GM11168 (cell line): ENCODE data around the gene HSD17B11.
"Not testable (repeated sequence)": the region's sequence is repeated elsewhere in the genome, so short reads cannot be mapped to it uniquely, and the experiment has no call there.

Experiments
- in situ Hi-C: fragments of 300-500 bp; cut with MboI; formaldehyde crosslinking; loops from one replicate; pipeline ENCODE4 v1.12.0; 2022; ENCODE audit warnings: low sequenced_read_pairs; ENCODE audit not compliant: unreplicated experiment

Gene HSD17B11

DNA sequence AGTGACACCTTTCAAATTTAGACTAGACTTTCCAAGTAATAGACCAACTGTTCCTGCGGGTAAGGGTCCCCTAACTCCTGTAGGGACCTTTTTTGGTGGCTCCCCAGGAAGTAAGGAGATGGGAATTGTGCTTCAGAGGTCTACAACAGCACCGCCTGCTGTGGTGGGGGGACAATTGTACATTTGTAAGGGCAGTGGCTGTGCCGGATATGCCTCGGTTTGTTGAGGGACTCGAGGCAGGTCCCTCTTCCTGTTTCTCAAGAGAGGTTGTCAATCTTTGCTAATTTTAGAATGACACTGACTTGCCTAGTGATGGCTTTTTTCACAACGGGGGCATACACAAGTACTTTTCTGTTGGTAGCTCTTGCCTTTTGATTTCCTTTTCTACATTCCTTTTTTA lies 15.5 kb upstream of the HSD17B11 start:
- in situ Hi-C loops: no loop called here

GRCh38 chr4:87405211-87405820 lies 14.3 kb upstream of the HSD17B11 start:
- in situ Hi-C loops: no loop called here

DNA sequence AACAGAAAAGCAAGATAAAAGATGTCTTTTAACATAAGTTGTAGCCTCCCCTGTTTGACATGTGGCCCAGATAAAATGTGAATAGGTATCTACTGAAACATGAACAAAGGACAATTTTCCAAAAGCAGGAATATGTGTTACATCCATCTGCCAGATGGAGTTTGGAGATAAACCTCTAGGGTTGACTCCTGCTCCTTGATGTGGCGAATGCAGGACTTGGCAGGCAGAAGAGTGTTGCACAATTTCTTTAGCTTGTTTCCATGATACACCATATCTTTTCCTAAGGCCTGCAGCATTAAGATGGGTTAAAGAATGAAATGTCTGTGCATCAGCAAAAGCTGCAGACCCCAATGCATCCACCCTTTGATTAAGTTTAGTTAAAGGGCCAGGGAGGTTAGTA lies 12.7 kb upstream of the HSD17B11 start:
- in situ Hi-C loops: not testable (repeated sequence)

DNA sequence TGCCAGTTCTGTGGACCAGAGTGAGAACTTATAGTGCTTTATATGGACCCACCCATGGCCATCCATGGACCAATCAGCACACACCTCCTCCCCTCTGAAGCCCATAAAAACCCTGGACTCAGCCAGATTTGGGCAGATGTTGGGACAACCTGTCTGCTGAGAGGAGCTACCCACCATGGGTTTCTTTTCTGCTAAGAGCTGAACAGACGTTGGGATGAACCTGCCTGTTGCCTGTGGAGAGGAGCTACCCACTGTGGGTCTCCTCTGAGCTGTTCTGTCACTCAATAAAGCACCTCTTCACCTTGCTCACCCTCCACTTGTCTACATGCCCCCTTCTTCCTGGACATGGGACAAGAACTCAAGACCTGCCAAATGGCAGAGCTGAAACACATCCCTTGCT lies 9.0 kb upstream of the HSD17B11 start:
- in situ Hi-C loops: no loop called here

GRCh38 chr4:87399148-87399547 lies 8.2 kb upstream of the HSD17B11 start:
- in situ Hi-C loops: no loop called here

GRCh38 chr4:87395851-87396250 lies 4.9 kb upstream of the HSD17B11 start:
- in situ Hi-C loops: not testable (repeated sequence)

DNA sequence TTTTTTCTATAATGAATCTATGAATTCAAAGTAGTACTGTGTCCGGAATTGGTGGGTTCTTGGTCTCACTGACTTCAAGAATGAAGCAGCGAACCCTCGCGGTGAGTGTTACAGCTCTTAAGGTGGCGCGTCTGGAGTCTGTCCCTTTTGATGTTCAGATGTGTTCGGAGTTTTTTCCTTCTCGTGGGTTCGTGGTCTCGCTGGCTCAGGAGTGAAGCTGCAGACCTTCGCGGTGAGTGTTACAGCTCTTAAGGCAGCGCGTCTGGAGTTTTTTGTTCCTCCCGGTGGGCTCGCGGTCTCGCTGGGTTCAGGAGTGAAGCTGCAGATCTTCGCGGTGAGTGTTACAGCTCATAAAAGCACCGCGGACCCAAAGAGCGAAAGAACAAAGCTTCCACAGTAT lies 4.1 kb upstream of the HSD17B11 start:
- in situ Hi-C loops: not testable (repeated sequence)

DNA sequence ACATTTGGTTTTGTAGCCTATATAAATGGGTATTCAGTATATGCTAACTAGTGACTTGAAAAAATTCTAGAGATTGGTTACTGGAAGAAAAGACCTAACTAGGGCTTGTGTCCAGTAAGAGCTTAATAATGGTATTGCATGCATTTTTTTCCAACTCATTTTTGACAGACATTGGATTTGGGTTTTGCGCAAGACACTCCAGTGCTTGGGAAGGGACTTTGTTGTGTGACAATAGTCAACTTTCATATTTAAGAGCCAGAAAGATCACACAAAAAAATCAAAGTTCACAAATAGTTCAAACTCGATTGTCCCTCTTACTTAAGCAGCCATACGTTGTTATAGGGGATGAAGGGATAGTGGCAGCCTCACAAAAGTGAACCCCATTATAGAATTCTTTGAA lies 1.2 kb upstream of the HSD17B11 start:
- in situ Hi-C loops: no loop called here

GRCh38 chr4:87391576-87392054 lies 627 bp upstream of the HSD17B11 start:
- in situ Hi-C loops: no loop called here

- in situ Hi-C loops: no loop called here
Observed at GRCh38 chr4:87390551-87390890, 467 bp downstream of the HSD17B11 start.

DNA sequence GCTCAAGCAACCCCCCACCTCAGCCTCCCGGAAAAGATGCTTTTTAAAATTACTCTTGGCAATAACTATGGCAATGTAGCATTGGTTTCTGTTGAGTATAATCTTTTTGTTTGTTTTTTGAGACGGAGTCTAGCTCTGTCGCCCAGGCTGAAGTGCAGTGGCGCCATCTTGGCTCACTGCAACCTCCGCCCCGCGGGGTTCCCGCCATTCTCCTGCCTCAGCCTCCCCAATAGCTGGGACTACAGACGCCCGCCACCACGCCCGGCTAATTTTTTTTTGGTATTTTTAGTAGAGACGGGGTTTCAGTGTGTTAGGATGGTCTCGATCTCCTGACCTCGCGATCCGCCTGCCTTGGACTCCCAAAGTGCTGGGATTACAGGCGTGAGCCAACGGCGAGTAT lies 933 bp downstream of the HSD17B11 start:
- in situ Hi-C loops: not testable (repeated sequence)

- in situ Hi-C loops: no loop called here
Observed at GRCh38 chr4:87388901-87389300, 2.1 kb downstream of the HSD17B11 start.

- in situ Hi-C loops: no loop called here
Observed at GRCh38 chr4:87387237-87387636, 3.8 kb downstream of the HSD17B11 start.

DNA sequence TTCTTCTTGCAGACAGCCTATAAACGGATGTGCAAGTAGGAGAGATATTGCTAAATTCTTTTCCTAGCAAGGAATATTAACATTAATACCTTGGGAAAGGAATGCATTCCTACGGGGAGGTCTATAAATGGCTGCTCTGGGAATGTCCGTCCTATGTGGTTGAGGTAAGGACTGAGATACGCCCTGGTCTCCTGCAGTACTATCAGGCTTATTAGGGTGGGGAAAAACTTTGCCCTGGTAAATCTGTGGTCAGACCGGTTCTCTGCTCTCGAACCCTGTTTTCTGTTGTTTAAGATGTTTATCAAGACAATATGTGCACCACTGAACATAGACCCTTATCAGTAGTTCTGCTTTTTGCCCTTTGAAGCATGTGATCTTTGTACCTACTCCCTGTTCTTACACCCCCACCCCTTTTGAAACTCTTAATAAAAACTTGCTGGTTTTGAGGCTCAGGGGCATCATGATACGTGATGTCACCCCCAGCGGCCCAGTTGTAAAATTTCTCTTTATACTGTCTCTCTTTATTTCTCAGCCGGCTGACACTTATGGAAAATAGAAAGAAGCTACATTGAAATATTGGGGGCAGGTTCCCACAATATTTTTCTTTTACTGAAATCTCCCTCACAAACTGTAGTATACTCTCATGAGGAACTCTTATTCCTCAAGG lies 6.4 kb downstream of the HSD17B11 start:
- in situ Hi-C loops: not testable (repeated sequence)

GRCh38 chr4:87382931-87383330 lies 8.1 kb downstream of the HSD17B11 start:
- in situ Hi-C loops: no loop called here

- in situ Hi-C loops: no loop called here
Observed at GRCh38 chr4:87382116-87382515, 8.9 kb downstream of the HSD17B11 start.

- in situ Hi-C loops: loop anchor here (5.0 kb wide), 1 partner anchor 89 kb away; no protein-coding TSS in a partner anchor
Observed at GRCh38 chr4:87377816-87378215, 13.2 kb downstream of the HSD17B11 start.

- in situ Hi-C loops: loop anchor here (5.0 kb wide), 1 partner anchor 91 kb away; no protein-coding TSS in a partner anchor
Observed at GRCh38 chr4:87375719-87376291, 15.2 kb downstream of the HSD17B11 start.

DNA sequence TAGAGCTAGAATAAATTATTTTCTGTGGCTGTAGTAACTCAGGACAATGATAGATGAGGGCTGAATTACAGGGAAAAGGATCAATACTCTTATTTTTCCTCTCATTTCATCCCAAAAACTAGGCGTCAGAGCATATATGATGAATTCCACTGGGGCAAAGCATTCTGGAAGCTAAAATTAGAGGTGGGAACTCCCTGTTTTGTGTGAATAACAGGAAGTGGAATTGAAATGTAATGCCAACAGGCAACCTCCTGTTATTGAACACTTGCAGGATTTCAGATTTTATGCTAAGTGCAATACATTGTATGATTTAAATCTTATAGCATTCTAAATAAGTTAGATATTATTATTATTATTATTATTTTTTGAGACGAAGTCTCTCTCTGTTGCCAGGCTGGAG lies 20.9 kb downstream of the HSD17B11 start:
- in situ Hi-C loops: no loop called here

- in situ Hi-C loops: no loop called here
Observed at GRCh38 chr4:87366521-87367162, 24.3 kb downstream of the HSD17B11 start.

- in situ Hi-C loops: no loop called here
Observed at GRCh38 chr4:87365348-87365747, 25.6 kb downstream of the HSD17B11 start.
